Measurements from ENCODE around the gene ASIC3.

ASIC3 gene

DNA sequence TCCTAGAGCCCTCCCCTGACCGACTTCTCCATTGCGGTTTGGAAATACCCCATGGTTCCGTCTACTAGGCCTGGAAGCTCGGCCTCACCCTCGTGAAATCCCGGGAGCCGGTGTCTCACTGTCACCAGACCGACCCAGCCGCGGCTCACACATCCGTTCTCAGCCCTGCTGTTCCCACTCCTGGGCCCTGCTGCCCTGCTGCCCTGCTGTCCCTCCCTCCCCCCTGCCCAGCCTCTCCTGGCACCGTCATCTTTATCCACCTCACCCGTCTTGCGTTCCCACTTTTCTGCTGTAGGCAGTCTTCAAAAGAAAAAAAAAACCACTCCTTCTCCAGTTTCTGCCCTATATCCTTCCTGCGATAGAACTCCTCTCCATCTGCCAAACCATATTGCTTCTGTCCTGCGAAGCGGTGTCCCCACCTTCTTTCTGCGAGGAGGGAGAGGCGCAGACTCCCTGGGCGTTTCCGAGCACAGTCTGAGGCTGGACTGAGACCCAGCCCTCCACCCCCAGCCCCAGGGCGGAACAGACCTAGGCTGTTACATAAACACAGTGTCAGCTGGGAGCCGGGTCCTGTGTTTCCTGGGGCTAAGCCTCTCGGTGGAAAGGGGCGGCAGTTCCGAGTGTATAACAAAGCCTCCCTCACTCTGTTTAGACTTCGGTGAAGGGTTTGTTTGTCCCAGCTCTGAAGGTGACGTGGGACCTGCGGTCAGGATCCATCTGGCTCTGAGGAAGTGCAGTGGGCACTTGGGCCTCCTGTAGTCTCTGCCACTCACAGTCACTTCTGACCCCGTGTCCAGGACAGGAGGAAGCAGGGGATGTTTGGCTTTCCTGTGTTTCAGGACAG is 40.7 kb downstream of the ASIC3 start:
- no peak for DNase-seq

DNA sequence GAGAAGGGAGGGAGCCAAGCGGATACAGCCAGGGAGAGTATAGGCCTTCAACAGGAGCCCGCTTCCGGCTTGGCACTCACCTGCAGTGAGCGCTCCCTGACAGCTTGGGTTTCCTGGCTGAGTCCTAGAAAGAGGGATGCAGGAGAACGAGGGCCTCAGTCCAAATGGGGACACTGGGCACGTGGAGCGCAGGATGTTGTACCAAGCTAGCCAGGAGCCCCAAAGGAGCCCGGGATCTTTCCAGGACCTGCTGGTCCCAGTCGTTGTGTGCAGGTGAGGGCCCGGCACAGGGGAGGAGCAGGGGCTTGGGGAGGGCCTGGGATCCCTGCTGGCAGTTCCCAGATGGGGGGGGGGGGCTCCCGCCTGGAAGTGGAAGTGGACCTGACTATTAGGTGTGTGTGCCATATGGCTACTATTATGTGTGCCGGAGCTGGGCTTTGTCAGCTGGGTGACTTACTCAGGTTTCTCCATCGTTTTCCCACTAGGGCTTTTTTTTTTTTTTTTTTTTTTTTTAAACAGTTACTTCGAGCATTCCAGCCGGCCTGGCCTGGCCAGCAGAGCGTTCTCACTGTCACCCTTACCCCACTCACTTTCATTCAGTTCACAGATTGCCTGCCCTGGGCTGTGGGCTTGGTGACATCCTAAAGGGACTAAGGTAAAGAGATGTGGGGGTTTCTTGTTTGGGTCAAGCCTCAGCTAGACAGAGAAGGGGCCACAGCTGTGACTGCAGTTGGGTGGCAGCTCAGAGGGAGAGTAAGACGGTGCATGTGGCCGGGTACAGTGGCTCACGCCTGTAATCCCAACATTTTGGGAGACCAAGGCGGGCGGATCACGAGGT is 41.8 kb downstream of the ASIC3 start:
- no peak for DNase-seq

DNA sequence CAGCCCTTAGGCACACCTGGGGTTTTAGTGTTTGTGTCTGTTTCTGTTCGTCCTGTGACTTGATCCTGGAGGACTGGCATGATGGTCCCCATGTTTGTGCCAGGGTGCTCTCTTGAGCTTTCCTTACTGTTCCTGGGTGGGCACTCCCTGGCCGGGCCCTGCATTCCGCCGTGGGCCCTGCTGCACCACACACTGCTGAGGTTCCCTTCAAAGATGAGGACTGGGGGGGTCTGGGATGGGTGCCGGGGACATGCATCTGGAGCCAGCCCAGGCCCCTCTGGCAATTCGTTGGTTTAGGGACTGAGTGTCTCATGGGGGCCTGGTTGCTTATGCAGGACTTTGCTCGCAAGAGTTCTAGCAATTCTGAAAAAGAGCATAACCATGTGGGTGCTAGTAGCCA is 42.7 kb downstream of the ASIC3 start:
- no peak for DNase-seq

DNA sequence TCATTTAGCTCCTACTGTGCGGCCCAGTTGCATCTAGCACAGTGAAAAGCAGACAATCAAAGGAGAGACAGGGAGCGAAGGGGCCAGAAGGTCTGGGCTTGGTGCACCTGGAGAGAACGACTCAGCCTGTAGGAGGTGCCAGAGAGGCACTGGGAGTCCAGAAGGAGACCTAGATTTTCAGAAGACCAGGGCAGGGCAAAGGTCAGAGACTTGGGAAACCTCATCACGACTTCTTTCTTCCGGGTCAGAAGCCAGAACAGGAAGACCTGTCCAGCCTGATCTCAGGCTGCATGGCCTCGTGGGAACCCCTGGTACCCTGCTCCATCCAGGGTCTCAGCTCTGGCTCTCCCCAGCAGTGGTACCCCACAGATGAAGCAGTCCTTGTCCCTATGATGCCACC is 43.1 kb downstream of the ASIC3 start:
- no peak for DNase-seq

DNA sequence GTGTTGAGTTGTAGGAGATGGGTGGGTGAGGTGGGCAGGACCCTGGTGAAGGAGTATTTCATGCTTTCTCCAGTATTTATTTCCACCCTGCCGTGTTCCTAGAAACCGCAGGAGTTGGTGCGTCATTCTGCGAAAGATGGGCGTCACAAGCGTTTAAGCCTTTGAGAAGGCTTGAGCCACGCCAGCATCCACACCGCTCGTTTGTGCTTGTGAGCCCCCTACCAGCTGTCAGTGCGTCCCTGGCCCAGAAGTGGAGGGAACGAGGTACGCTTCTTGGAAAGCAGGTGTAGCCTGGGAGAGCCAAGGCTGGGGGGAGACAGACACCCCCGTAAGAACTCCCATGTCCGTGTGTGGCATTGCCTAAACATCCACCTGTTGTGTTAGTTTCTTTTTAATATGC is 43.7 kb downstream of the ASIC3 start:
- no peak for DNase-seq

DNA sequence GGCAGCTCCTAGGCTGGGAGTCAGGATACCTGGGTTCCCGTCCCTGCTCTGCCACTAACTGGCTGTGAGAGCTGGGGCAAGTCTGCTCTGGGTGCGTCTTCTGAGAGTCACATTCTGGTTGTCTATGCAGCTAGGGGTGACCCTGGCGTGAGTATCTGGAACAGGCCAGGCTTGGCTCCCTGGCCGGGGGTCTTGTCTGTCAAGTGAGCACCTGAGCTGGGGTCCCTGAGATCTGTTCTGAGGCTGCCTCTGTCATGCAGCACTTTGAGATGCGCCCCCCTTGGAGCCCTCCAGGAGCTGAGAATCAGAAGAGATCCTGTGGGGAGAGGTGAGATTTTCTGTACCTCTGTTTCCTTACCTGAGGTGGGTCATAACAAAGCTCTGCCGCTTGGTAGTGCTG is 45.4 kb downstream of the ASIC3 start:
- DNase-seq: no peak

DNA sequence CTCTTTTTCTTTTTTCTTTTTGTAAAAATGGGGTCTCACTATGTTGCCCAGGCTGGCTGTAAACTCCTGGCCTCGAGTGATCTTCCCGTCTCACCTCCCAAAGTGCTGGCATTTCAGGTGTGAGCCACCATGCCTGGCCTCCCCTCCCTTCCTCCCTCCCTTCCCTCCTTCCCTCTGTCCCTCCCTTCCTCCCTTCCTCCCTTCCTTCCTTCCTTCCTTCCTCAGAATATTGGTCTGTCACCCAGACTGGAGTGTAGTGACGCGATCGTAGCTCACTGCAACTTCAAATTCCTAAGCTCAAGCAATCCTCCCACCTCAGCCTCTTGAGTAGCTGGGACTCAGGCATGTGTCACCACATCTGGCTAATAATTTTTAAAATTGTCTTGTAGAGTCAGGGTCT is 46.3 kb downstream of the ASIC3 start:
- no peak for DNase-seq

DNA sequence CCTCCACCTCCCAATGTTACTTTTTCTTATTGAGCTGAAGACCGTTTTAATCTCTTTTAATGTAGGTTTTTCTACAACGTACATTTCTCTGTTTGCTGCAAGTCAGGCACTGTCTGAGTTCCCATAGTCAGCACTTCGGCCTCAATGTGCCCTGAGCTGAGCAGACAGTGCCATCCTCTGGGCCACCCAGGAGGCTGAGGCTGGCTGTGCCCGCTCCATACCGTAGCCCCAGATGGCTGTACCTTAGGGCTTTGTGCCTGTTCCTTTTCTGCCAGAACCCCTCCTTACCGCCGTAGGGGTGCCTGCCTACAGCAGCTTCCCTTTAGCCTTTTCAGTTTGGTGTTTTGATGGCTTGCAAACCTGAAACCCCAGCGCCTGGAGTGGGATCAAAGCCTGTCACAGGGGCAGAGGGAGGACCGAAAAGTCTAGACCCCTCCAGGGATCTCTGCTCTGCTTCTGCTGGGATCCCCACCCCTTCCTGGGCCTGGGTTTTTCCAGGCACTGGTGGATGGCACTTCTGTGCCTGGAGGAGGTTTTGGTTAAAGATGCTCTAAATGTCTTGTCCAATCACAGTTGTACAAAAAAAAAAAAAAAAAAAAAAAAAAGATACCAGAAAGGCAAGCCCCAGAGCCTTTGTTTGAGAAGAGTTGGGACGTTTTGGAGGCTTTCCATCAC is 46.9 kb downstream of the ASIC3 start:
- DNase-seq: no peak

DNA sequence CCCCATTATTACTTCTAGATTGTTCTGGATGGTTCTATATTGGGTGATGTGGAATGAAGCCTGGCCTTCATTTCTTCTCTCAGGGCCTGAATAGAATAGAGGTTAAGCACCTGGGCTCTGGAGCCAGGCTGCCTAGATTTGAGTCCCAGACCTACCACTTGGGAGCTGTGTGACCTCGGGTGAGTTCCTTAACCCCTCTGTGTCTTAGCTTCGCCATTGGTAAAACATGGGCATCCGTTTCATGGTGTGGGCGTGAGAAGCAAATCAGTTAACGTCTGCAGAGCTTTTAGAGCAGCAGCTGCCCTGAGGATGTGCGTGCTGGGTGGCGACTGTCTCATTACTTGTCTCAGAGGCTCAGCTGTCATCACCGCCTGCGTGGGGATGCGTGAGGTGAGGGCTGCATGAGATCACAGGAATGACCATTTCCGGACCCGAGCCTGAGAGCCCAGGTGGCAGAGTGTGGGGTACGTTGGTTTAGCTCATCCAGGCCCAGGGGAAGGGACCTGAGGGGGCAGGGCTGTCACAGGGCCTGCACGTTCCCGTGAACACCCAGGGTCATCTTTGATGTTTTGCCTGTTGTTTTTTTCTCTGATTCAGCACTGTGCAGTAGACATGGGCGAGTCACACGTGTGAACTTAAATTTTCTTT is 47.6 kb downstream of the ASIC3 start:
- no peak for DNase-seq

DNA sequence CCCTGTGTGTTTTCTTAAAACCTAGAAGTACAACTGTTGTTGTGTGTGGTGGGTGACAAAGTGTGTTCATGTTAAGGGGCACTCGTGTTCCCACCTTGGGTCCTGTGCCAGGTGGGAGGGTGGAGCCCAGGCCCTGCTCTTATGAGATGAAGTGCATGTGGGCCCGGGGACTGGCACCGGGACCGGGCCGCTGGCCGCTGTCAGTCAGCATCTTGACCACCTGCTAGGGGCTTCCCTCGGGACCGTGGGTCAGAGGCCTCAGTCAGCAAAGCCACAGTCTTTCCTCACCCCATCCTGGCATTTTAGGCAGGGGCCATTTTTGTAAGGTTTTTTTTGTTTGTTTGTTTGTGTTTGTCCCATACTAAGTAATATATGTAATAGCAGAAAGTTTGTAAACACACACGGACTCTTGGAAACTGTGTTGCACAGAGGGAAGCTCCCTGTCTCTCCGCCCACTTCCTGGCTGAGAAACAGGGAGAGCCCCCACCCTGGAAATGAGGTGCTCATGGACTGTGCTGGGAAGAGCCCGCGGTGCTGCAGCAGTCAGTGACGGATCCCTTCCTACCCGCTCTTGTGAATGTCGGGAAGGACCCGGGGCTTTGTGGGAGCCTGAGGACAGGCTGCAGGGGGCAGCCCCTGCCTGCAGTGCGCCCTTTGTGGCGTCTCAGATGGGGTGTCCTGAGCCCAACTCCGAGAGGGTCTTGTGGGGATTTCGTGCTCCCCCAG is 51.3 kb downstream of the ASIC3 start:
- no peak for DNase-seq

DNA sequence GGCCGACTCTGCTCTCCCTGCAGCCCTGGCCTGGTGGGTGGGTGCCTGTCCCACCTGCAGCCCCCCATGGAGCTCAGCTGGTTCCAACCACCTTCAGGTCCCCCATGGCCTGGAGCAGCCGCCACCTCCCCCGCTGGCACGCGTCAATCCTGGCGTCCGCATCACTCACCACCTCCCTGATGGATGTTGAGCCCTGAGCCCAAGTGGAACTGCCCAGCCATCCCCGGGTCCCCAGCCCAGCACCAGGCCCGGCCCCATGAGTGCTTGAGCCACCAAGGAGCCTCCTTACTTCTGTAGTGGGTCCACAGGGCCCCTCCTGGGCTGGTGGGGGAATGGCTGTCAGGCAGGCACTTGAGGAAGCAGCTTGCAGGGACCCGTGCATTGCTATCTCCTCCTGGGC is 52.6 kb downstream of the ASIC3 start:
- DNase-seq: no peak

DNA sequence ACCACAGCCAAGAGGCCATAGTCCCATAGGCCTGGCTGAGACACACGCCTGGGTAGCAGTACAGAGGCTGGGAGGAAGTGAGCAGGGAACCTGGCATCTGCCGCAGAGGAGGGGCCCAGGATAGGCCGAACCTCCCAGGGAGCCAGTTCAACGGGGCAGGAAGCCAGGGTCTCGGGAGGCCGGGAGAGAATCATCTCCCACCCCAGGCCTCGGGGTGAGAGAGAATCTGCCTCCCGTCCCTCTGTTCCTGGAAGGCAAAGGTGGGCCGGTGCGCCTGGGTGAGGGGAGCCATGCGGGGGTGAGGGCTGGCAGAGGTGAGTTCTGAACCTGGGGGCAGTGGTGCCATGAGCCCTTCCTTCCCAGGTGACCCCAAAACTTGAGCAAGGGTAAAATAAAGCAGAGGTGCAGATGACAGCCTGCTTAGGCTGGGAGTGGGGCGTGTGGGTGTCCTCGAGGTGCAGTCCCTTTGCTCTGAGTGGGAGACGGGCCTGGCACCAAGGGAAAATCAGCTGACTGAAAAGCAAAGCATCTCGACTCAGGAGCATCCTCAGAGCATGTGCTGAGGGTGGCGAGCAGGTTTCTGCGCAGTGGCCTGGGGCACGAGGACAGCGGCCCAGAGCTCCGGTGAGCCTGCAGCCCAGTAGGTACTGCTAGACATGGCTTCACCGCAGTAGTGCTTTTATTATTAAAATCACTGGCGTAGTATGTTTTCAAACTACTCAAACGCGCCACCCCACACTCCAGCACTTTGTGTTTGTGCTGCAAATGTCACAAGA is 53.5 kb downstream of the ASIC3 start:
- DNase-seq: no peak
